ENCODE results near the gene EBF4.

Gene EBF4

GRCh38 chr20:2749951-2750490, 57.4 kb downstream of the EBF4 start:
- Histone ChIP-seq H3K9ac (ENCODE audit: low read length) (no peak overlapping the region), H2AFZ (ENCODE audit: low read depth, low read length) (no peak overlapping the region), H3K4me1 (ENCODE audit: low read length) (peaks cover 41% of the 10 kb centered on the region), H3K4me2 (ENCODE audit: low read length) (no peak overlapping the region), H3K27ac (ENCODE audit: low read length) (no peak overlapping the region), H4K20me1 (ENCODE audit: insufficient read depth, low read length) (no peaks in the 10 kb centered on the region), H3K27me3 (ENCODE audit: low read depth, low read length) (peaks cover 54% of the 10 kb centered on the region), H3K36me3 (replicated peaks; ENCODE audit: low read depth, low read length) (no peaks in the 10 kb centered on the region), H3K79me2 (ENCODE audit: low read length) (no peaks in the 10 kb centered on the region), H3K4me3 (ENCODE audit: low read length) (no peak overlapping the region), H3K9me3 (ENCODE audit: insufficient read depth, low read length) (no peaks in the 10 kb centered on the region)
- no peak for TF ChIP-seq EZH2phosphoT487 (IDR thresholded peaks at IDR 0.05; ENCODE audit: low read depth)
- TF ChIP-seq, protein P1, sequence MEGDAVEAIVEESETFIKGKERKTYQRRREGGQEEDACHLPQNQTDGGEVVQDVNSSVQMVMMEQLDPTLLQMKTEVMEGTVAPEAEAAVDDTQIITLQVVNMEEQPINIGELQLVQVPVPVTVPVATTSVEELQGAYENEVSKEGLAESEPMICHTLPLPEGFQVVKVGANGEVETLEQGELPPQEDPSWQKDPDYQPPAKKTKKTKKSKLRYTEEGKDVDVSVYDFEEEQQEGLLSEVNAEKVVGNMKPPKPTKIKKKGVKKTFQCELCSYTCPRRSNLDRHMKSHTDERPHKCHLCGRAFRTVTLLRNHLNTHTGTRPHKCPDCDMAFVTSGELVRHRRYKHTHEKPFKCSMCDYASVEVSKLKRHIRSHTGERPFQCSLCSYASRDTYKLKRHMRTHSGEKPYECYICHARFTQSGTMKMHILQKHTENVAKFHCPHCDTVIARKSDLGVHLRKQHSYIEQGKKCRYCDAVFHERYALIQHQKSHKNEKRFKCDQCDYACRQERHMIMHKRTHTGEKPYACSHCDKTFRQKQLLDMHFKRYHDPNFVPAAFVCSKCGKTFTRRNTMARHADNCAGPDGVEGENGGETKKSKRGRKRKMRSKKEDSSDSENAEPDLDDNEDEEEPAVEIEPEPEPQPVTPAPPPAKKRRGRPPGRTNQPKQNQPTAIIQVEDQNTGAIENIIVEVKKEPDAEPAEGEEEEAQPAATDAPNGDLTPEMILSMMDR (IDR thresholded peaks at IDR 0.05; ENCODE audit: low read depth, low read length), result no peak

DNA sequence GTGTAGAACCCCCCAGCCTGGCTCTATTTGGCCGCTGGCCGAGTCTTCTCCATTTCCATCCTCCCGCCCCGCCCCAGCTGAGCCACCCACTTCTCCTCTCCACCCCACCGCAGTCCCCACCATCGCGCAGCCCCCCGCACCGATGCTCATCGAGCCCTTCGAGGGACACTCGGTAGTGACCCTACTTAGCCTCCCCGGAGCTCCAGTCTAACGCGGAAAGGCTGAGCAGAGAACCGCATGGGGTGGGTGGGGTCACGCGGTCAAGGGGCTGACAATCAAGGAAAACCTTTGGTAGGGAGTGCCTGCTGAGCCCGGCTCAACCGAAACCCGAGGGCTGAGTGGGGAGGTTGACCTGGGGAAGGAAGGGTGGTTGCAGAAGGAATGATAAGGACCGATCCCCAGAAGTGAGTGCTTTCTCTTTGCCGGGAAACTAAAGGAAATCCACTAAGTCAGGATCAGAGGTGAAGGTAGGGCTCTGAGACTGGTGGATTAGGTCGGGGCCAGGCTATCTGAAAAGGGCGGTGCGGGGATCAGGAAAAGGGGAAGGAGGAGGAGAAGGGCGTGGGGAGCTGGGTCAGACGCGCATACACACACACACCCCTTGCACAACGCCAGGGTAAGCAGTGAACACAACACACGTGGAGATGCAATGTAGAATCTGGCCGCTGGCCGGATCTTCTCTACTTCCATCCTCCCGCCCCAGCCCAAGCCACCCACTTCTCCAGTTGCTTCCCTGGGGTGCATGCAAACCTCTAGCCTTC, 58.1 kb downstream of the EBF4 start:
- no peak overlapping the region for H3K4me3 ChIP-seq (ENCODE audit: low read length)
- H3K4me2 ChIP-seq (ENCODE audit: low read length), result no peak overlapping the region
- H3K4me1 ChIP-seq (ENCODE audit: low read length), result peaks cover 41% of the 10 kb centered on the region
- no peaks in the 10 kb centered on the region for H4K20me1 ChIP-seq (ENCODE audit: insufficient read depth, low read length)
- no peak overlapping the region for H2AFZ ChIP-seq (ENCODE audit: low read depth, low read length)
- no peaks in the 10 kb centered on the region for H3K79me2 ChIP-seq (ENCODE audit: low read length)
- H3K9ac ChIP-seq (ENCODE audit: low read length), result no peak overlapping the region
- H3K9me3 ChIP-seq (ENCODE audit: insufficient read depth, low read length), result no peaks in the 10 kb centered on the region
- H3K27ac ChIP-seq (ENCODE audit: low read length), result no peak overlapping the region
- H3K27me3 ChIP-seq (ENCODE audit: low read depth, low read length), result peaks cover 56% of the 10 kb centered on the region
- TF ChIP-seq, protein P1 (IDR thresholded peaks at IDR 0.05; ENCODE audit: low read depth, low read length), result no peak
- no peak for TF ChIP-seq EZH2phosphoT487 (IDR thresholded peaks at IDR 0.05; ENCODE audit: low read depth)
- no peaks in the 10 kb centered on the region for H3K36me3 ChIP-seq (replicated peaks; ENCODE audit: low read depth, low read length)

DNA sequence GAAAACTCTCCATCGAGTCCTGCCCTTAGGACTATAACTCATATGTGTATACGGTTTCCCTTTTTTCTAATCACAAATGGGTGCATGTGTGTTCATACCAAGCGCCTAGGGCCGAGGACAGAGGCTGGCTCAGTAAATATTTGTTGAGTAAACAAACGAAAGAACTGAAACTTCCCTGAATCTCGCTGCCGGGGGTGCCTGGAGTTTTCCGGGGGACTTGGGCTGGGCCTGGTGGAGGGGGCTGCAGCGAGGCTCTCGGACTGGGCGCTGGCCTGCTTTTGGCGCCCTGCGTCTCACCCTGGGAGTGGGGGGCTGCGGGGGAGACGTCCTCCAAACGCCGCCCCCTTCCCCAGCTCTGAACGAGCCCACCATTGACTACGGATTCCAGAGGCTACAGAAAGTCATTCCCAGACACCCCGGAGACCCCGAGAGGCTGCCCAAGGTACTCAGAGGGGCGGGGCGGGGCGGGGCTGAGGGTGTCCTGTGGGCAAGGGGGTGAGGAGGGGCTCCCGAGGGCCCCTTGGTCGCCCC, 58.8 kb downstream of the EBF4 start:
- H3K4me3 ChIP-seq (ENCODE audit: low read length), result no peak overlapping the region
- no peaks in the 10 kb centered on the region for H3K79me2 ChIP-seq (ENCODE audit: low read length)
- no peaks in the 10 kb centered on the region for H4K20me1 ChIP-seq (ENCODE audit: insufficient read depth, low read length)
- no peak overlapping the region for H3K4me2 ChIP-seq (ENCODE audit: low read length)
- H3K27me3 ChIP-seq (ENCODE audit: low read depth, low read length), result peaks cover 56% of the 10 kb centered on the region
- no peak overlapping the region for H3K27ac ChIP-seq (ENCODE audit: low read length)
- H3K9me3 ChIP-seq (ENCODE audit: insufficient read depth, low read length), result no peaks in the 10 kb centered on the region
- H3K9ac ChIP-seq (ENCODE audit: low read length), result no peak overlapping the region
- no peak overlapping the region for H2AFZ ChIP-seq (ENCODE audit: low read depth, low read length)
- peaks cover 39% of the 10 kb centered on the region for H3K4me1 ChIP-seq (ENCODE audit: low read length)
- H3K36me3 ChIP-seq (replicated peaks; ENCODE audit: low read depth, low read length), result no peaks in the 10 kb centered on the region
- no peak for TF ChIP-seq EZH2phosphoT487 (IDR thresholded peaks at IDR 0.05; ENCODE audit: low read depth)
- TF ChIP-seq, protein P1 (IDR thresholded peaks at IDR 0.05; ENCODE audit: low read depth, low read length), result no peak

DNA sequence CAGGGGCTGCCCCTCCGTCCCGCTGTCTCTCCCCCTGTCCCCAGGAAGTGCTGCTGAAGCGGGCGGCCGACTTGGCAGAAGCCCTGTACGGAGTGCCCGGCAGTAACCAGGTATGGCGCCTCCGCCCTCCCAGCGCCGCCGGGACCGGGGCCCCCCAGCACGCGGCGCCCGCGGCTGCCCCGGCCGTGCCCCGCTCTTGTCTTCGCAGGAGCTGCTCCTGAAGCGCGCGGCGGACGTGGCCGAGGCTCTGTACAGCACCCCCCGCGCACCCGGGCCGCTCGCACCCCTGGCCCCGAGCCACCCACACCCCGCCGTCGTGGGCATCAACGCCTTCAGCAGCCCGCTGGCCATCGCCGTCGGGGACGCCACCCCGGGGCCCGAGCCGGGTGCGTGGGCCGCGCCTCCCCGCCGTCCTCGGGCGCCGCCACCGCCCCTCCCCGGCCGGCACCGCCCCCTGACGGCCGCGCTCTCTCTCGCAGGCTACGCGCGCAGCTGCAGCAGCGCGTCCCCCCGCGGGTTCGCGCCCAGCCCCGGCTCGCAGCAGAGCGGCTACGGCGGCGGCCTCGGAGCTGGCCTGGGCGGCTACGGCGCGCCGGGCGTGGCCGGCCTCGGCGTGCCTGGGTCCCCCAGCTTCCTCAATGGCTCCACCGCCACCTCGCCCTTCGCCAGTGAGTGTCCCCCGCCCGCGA, 59.4 kb downstream of the EBF4 start:
- Histone ChIP-seq H3K27me3 (ENCODE audit: low read depth, low read length) (peaks cover 56% of the 10 kb centered on the region), H3K9me3 (ENCODE audit: insufficient read depth, low read length) (no peaks in the 10 kb centered on the region), H3K79me2 (ENCODE audit: low read length) (no peaks in the 10 kb centered on the region), H3K4me2 (ENCODE audit: low read length) (peak overlapping the region; percentile 57), H3K27ac (ENCODE audit: low read length) (no peak overlapping the region), H4K20me1 (ENCODE audit: insufficient read depth, low read length) (no peaks in the 10 kb centered on the region), H2AFZ (ENCODE audit: low read depth, low read length) (no peak overlapping the region), H3K36me3 (replicated peaks; ENCODE audit: low read depth, low read length) (no peaks in the 10 kb centered on the region), H3K4me3 (ENCODE audit: low read length) (peak overlapping the region; percentile 57), H3K4me1 (ENCODE audit: low read length) (peaks cover 33% of the 10 kb centered on the region), H3K9ac (ENCODE audit: low read length) (no peak overlapping the region)
- no peak for TF ChIP-seq EZH2phosphoT487 (IDR thresholded peaks at IDR 0.05; ENCODE audit: low read depth)
- TF ChIP-seq, protein P1 (IDR thresholded peaks at IDR 0.05; ENCODE audit: low read depth, low read length), result no peak
